ENCODE results near the gene BCL2L11.

DNA sequence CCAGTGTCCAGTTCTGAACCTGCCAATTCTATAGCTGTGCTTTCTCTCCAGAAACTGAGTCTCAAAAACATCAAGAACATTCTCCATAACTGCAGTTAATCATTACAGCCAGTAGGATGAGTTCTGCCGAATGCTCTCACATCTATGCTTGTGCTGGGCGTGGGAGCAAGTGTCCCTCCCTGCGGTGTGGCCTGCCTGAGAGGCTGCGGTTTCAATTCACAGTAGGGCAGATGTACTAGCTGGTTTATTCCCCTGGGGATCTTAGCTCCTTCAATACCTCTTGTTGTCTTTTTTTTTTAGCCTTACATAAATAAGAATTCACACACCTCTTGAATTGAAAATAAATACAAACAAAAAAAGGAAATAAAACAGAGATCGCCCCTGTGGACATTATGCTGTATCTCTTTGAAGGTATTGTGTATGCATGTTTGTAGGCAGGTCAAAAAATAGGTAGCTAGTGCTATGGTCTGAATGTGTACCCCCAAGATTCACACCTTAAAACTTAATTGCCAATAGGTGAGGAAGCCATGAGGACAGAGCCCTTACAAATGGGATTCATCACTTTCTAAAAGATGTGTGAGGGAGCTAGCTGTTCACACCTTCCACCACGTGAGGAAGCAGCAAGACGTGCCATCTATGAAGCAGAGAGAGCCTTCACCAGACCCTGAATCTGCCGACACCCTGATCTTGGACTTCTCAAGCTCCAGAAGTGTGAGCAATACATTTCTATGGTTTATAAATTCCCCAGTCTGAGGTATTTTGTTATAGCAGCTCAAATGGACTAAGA, 74.3 kb downstream of the BCL2L11 start:
- TF ChIP-seq, protein P1, sequence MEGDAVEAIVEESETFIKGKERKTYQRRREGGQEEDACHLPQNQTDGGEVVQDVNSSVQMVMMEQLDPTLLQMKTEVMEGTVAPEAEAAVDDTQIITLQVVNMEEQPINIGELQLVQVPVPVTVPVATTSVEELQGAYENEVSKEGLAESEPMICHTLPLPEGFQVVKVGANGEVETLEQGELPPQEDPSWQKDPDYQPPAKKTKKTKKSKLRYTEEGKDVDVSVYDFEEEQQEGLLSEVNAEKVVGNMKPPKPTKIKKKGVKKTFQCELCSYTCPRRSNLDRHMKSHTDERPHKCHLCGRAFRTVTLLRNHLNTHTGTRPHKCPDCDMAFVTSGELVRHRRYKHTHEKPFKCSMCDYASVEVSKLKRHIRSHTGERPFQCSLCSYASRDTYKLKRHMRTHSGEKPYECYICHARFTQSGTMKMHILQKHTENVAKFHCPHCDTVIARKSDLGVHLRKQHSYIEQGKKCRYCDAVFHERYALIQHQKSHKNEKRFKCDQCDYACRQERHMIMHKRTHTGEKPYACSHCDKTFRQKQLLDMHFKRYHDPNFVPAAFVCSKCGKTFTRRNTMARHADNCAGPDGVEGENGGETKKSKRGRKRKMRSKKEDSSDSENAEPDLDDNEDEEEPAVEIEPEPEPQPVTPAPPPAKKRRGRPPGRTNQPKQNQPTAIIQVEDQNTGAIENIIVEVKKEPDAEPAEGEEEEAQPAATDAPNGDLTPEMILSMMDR (IDR thresholded peaks at IDR 0.05; ENCODE audit: extremely low read depth in 1 of 2, insufficient read depth in 1 of 2, low read depth in 1 of 2, low read length in 2 of 2), result no peak
- no peak for TF ChIP-seq POLR2AphosphoS5 (IDR thresholded peaks at IDR 0.05; ENCODE audit: insufficient read depth, low read depth, low read length)
- TF ChIP-seq, protein P2, sequence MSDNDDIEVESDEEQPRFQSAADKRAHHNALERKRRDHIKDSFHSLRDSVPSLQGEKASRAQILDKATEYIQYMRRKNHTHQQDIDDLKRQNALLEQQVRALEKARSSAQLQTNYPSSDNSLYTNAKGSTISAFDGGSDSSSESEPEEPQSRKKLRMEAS (IDR thresholded peaks at IDR 0.05; ENCODE audit: insufficient read depth, insufficient read length), result no peak
- TF ChIP-seq POLR2A (IDR thresholded peaks at IDR 0.05; ENCODE audit: low read depth, low read length), result no peak
- TF ChIP-seq EZH2 (IDR thresholded peaks at IDR 0.05; ENCODE audit: borderline replicate concordance, low read depth, low read length, severe bottlenecking), result no peak
- no peak for TF ChIP-seq JUN (IDR thresholded peaks at IDR 0.05; ENCODE audit: borderline replicate concordance, insufficient read depth, insufficient read length, low read depth)
